ENCODE measurements around the gene DFFB.

The DFFB gene

DNA sequence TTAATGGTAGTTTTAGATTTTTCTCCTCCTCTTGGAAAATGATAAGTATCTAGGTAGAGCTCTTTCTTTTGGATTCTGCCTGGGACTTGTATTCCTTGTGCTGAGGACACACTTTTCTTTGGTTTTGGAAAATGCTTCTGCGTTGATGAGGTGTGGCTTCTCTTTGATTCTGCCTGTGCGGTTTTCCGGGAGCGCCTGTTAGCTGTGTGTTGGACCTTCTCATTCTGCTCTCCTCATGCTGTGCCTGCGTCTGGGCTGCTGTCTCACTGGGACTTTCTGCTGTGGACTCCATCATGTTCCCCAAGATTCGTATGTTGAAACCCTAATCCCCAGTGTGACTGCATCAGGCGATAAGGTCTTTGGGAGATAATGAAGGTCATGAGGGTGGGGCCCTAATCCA lies 21.8 kb downstream of the DFFB start:
- no peak for DNase-seq

DNA sequence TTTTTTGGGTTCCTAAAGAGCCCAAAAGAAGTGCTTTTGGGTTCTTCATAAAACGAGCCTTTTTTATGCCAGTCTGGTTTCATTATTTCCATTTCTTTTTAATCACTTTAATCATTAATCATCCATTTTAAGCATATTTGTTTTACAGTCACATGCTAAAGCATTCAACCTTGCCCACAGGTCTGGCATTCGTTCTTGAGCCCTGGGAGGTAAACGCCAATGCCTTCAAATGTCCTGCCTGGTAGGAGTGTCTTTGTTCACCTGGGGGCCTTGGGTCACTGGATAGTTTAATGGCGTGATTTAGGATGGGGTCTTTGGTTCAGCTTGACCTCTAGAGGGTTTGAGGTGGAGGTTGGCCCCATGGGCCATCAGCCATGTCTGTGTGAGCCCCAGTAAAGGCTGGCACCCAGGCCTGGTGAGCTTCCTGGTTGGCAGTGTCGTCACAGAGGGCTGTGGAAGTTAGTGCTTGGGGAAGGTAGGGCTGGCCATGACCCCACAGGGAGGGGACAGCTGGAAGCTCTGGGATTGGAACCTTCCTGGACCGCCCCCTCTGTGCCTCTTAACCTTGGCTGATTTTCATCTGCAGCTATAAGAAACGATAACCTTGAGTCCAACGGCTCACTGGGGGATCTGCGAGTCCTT lies 22.6 kb downstream of the DFFB start:
- DNase-seq = no peak

DNA sequence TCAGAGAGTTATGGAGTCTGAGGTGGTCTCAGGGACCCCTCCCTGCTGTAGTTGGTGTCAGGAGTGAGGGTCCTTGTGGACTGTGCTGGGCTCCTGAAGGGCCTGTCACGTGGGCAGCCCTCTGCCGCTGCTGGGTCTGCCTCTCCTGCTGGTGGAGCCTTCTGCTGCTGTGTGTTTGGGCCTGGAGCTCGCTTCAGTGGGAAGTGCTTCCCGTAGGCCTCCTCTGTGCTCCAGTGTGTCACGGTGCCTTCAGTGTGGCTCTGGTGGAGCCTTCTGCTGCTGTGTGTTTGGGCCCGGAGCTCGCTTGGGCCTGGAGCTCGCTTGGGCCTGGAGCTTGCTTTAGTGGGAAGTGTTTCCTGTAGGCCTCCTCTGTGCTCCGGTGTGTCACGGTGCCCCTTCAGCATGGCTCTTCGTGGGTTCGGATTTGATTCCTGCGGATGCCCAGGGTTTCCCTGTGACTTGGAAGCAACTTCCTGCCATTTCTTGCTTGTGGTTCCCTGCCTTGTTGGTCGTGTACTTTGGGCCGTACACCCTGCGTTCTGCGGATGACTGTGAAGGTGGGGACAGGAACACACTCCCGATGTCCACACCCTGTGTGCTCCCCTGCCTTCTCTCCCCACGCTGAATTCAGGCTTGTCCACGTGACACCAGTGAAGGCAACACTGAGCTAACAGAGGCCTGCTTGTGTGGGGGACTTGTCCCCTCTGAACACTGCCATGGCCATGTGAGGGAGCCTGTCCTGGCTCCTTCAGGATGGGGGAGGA lies 23.3 kb downstream of the DFFB start:
- no peak for DNase-seq

DNA sequence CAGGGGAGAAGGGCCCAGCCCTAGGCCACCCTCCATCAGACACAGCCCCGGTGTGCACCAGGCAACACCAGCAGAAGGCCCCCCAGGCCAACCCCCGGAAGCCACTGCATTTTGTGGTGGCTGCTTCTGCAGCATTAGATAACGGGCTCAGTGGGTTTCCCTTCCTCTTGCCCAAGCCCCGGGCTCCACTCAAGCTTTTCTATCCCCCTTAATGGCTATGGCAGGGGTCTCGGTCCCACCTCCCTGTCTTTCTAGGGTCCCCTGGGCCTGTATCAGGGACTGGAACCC lies 23.9 kb downstream of the DFFB start:
- DNase-seq = no peak

DNA sequence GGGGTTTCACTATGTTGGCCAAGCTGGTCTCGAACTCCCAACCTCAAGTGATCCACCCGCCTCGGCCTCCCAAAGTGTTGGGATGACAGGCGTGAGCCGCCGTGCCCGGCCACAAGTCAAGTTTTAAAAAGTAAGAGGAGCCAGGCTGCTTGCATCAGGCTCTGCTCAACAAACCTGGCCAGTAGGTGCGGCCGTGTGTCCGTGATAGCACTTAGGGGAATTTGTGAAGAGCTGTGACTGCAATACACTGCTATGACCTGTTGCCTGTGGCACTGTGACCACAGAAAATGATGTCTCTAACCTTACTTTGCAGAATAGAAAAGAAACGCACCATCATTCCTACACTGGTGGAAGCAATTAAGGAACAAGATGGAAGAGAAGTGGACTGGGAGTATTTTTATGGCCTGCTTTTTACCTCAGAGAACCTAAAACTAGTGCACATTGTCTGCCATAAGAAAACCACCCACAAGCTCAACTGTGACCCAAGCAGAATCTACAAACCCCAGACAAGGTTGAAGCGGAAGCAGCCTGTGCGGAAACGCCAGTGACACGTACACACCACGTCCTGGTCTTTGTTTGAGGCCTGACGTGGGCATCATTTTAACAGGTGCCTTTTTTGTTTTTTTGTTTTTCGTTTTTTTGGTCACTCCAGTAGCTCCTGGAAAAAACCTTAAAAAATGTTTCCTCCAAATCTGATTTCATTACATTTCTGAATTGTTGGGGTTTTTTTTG lies 26.1 kb downstream of the DFFB start:
- DNase-seq = no peak

DNA sequence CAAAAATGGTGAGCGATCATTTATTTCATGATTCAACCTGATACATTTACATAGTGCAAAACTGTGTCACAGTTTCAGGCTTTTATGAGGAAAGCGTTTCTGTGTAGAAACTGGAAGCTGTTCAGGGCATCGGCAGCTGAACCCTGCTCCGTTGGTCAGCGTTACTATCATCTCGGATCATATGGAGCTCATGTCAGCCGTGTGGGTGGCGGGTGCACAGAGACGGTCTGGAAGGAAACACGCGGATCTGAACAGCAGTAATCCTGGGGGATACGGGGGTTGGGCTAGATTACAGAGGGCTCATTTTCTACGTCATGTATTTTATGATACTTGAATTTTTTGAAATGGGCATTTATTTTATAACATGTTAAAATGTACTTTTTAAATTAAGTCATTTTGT lies 27.7 kb downstream of the DFFB start:
- no peak for DNase-seq

DNA sequence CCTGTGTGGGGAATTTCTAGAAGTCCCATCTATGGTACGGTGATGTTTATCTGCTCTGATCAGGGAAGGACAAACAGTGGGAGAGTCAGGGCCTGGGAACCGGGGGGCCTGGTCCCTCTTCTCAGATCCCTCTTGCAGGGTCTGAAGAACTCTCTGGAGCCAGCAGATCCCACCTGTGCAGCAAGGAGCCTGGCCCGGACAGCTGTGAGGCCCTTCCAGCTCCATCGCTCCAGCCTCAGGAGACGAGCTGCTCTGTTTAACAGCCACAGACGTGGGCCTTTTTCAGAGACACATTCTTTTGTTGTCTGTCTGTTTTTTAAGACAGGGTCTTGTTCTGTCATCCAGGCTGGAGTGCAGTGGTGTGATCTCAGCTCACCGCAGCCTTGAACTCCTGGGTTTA lies 28.3 kb downstream of the DFFB start:
- no peak for DNase-seq

DNA sequence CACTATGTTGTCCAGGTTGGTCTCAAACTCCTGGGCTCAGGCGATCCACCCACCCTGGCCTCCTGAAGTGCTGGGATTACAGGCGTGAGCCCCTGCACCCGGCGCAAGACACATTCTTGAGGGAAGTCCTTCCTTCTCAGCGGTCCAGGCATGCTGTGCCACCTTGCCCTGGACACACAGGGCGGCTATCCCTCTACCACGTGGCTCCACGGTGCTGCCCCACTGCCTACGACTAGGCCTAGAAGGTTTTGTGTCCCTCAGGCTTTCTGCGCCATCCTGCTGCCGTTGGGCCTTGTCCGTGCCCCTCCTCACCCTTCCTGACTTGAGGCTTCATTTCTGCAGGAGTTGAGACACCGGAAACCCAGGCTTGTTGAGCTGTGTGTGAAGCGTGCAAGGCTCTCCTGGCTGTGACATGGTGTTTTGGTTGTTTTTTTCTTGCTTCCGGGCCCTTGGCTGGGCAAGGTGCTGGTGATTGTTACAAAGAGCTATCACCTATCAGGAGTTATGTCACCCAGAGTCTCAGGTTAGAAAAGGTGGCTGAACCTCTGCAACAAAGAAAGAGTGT lies 28.9 kb downstream of the DFFB start:
- DNase-seq = no peak

DNA sequence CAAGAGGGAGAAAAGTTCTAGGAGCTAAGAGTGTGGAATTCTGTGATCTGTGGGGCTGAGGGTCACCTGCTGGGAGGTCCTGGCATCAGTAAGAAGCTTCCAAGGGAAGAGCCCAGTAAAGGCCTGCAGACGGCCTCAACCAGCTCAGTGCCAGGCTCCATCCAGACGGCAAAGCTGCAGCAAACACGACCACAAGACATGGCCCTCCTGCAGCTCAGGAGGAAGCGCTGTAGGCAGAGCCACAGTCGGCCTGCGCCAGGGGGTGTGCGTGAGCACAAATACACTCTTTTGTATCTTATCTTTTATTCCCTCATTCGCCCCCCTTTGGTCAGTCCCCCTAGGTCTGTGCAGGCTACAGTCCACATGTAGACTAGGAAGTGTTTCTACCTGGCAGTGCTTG lies 29.4 kb downstream of the DFFB start:
- DNase-seq = no peak

DNA sequence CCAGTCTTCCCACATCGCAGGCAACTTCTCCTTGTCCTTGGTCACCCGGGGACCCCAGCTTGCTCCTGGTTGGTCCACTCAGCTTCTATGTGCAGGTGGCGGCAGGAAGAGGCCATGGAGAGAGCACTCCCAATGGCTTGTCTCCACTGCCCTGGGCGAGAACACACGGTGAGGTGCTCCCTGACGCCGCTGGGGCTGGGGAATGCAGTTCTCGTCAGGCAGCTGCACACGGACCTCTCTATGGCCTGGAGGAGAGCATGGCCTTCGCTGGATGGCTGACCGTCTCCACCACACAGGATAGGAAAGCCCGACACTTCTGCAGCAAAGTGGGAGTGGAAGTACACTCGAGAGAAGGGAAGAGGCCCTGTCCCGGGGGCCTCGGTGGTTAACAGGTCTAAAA lies 31.0 kb downstream of the DFFB start:
- DNase-seq = no peak

DNA sequence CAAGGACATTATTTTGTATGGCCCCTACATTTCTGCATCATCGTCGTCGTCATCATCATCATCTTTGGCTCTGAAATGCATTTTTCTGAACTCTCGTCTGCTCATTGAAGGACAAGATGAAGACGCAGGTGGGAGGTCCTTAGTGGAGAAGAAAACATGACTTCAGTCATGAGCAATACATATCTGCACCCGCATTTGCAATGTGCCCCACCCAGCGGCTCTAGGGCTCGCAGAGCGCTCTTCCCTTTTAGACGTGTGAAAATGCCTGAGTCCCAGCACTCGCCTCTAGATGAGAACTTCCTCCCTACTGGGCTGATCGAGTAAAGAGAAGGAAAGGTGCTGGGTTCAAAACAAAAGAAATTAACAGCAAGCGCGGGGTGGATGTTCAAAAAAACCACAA lies 32.7 kb downstream of the DFFB start:
- DNase-seq = no peak

DNA sequence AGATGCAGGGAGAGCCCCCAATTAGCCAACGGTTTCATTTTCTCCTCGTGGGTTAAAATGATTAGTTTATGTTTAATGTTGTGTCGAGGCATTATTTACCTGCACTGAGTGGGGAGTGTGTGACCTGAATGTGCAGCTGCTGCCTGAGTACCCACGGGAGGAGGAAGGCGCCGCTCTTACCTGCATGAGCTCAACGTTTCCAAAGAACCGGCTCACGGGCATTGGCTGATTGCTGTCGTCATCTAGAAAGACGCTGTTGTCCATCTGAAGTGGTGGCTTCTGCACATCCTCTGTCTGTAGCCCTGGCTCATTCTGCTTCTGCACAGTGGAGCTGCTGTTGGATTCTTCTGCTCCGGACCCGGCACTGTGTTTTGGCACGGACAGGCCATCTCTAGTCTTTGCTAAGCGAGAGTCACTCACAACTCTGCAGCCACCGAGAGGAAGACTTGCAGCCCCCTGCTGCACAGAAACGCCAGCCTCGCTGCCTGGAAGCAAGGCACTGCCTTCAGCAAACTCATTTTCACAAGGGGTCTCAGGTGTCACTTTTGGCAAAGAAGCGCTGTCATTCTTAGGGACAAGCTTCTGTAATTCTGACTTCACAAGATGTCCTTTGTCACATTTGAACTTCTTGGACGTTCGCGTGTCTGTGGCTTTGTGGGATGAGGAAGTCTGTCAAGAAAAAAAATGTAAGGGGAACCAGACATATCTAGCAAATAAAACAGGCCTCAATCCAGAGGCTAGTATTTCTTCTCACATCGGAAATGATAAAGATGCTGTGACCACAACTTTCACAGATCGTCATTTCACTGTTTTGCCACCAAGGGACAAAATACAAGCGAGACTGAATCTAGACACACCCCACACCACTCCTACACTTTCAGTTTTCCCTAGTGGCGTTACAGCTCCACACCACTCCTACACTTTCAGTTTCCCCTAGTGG lies 33.4 kb downstream of the DFFB start:
- DNase-seq = no peak

DNA sequence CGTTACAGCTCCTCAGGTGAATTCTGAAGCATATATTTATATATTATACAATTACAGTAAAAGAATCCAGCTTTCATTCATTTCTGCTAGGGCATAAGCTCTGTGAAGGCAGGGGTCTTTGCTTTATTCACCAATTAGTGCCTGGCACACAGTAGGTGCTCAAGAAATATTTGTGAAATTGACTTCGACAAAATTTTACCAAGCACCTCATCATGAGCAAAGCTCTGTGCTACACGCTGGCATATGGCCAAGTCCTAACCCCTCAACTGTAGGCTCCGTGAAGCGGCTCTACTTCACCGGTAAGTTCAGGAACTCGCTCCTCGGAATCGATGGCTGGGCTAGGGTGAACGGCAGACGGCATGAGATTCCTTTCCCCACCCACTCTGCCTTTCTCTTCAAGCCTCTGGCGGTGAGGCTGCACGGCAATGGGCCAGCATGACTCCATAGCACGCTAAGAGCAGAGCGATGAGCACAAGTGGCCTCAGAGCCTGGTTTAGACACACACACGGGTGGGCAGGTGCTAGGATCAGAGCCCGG lies 34.1 kb downstream of the DFFB start:
- DNase-seq = no peak

DNA sequence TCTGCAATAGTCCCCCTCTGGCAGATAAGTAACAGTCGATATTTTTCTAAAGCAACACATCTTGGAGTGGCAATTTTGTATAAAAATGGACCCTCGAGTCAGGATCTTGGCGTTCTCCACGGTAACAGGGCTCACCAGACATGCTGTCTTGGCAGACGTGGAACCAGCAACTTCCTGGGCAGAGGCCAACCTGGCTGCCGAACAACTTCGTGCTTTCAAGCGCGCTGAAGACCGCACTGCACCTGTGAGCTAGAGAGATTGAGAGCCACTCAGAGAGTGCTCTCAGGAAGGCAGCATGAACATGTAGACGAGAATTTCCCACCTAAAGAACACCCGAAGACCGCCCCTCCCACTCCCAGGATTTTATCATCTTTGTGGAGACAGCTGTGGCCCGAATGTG lies 35.5 kb downstream of the DFFB start:
- no peak for DNase-seq

DNA sequence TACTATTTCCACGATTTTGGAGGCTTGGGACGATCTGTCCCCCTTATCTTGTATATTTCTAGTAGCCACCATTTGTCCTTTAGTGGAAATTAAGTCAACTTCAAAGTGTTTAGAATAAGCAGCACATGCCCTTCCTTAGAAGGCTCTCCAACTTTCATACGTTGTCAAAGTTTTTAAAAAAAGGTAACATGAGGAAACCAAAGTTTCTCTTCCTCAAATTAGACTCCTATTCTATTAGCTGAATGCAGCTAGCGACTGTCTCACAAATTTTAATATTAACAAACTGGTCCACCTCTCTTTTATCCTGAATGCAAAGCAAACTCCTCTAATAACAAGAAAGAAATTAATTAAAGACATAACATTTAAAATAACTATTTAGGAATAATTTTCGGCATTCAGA lies 35.9 kb downstream of the DFFB start:
- DNase-seq = no peak

DNA sequence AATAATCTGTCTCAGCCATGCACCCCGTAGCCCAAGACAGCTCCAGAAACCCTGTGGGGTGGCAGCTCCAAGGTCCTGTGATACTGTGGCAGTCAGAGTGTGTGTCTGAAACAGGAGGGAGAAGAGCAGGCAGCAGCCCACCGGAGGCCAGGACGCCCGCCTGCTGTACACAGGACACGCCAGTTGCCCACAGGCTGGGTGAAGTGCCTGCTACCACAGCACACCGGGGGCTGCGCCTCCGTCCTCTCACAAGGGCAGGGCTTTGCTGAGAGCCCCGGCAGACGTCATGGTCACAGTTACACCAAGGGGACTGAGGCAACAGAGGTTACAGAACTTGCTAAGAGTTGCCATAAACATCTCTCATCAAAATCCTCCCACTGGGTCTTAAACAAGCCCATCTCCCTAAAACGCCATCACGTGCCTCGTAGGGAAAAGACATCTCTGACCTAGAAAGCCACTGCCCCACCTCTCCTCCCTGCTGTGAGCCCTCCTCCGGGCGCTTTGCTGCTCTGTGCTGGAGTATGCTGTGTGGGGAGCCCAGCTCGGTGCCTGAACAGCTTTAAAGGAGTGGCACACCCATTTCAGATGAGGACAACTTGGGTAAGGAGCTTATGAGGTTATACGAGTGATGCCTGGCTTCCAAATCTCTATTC lies 37.5 kb downstream of the DFFB start:
- DNase-seq = no peak

DNA sequence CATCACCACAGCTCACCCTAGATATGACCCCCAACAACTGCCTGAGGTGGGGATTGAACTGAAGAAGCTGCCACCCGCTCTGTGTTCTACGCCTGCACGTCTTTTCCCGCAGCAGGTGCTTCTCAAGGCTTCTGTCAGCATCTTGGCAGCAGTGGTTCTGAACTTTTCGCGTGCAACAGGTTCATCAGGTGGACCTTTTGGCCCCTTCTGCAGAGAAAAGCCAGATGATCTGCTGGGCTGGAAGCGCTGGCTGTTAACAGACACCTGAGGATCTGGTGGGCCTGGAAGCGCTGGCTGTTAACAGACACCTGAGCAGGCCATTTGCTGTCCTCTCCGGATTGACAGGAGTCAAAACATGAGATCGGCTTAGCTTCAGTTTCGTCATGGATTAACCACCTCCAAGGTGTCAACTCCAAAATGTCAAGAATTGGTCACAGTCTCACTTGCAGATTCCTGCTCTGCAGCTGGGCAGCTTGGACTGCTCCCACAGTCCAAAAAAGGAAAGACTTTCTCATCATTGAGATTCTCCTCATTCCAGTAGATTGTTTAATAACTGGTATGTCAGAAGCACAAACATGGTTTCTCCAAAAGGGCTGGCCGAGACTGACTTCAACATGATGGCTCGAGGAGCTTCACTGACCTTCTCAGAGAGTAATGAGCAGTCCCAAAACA lies 38.1 kb downstream of the DFFB start:
- DNase-seq = no peak

DNA sequence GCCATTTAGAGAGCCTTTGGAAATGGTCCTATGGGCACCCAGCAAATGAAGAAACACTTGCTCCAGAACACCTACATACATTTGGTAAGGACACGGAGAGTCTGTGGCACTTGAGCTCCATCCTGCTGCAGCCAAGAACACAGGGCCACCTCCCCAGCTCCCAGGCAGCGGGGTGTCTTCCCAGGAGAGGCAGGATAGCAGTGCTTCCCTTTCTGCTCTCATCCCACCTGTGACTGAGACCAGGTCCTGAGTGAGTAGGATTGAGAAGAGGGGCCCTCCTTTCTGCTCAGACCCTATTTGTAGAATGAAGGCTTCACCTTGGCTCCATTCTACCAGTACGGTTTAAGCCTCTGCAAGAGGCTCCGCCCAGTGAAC lies 38.7 kb downstream of the DFFB start:
- no peak for DNase-seq

DNA sequence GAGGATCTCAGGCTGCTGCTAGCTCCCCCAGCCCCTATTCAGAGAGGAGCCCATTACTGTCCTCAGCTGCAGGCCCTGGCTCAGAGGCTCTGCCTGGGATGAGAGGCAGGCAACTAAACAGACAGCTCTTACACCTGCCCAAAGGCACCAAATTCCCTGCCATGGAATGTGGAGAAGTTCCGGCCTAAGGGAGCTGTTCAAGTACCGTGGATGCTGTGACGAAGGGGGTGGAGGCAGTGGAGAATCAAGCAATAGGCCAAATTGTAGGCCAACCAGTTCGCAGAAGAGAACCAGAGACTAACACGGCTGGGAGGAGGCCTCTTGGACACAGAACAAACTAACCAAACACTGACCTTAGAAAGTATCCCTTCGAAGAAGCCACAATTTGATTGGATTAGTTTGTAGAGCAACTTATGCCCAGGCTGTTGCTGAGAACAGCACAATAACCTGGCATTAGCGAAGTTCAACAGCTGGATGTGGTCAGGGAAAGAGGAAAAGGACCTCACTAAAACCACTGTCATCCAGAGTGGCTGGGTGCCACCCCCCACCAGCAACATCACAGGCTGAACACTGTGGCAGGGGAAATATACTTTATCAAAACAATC lies 39.2 kb downstream of the DFFB start:
- DNase-seq = no peak

DNA sequence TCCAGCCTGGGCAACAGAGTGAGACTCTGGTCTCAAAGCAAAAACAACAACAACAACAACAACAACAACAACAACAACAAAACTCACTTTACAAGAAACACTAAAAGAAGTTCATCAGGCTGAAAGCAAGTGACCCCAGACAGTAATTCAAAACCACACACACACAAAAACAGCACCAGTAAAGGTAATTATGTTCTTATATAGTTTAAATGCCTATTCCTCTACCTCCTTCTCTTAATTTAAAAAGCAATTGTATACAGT lies 41.1 kb downstream of the DFFB start:
- DNase-seq = no peak

DNA sequence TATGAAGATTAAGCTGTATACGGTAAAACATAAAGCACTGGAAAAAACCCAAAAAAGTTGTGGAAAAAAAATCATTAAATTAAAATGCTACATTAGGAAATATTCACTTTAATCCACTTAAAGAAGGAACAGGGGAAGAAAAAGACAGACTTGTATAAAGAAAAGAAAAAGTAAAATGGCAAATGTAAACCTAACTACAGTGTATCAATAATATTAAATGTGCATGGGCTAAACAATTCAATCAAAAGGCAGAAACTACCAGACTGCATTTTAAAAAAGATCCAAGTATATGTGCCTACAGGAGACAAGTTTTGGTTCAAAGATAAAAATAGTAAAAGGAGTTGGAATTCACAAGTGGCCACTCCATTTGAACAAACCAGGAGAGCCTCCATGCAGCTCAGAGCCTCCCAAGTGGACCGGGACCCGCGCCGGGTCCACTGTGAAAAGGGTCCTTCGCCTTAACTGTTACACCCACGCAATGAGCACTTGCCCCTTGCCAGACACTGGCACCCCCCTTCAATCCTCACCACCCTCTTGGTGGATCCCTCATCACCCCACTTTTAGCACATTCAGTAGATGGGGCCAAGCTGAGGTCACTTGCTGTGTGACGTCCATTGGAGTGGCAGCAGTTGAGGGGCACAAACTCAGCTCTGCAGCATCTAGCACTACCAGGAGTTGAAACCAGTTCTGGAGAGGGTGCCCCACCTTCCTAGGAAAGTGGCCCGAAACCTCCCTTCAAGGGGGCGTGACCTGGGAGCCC lies 41.9 kb downstream of the DFFB start:
- DNase-seq = no peak
